ENCODE results near the gene PROM1. TPM values are rescaled to one million over a fixed set of nuclear protein-coding genes. Genes with fewer than 3 reads are reported as not detected.

The PROM1 gene
- total and polyA plus RNA-seq, 9 of the 15 experiments (the other 6 are each of a cell fraction or from before 2014, with no cell fraction given): 0.05 TPM; not detected in 8

DNA sequence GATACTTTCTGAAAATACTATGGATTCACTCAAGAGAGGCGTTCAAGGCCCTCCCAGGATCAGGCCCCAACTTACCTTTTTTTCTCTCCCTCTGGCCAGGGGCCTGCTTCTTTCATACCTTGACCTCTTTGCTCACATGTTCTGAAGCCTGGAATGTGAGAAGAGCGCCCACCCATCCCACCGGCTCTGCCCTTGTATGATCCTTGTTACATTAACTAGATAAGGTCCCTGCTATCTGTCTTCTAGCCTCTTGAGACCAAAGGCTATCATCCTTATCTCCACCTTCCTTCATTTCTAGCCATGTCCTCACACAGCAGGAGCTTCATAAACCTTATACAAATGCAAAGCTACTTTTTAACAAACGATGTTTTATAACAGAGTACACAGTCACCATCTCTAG lies 45.9 kb downstream of the PROM1 start (continued):
- TF ChIP-seq, protein P1, sequence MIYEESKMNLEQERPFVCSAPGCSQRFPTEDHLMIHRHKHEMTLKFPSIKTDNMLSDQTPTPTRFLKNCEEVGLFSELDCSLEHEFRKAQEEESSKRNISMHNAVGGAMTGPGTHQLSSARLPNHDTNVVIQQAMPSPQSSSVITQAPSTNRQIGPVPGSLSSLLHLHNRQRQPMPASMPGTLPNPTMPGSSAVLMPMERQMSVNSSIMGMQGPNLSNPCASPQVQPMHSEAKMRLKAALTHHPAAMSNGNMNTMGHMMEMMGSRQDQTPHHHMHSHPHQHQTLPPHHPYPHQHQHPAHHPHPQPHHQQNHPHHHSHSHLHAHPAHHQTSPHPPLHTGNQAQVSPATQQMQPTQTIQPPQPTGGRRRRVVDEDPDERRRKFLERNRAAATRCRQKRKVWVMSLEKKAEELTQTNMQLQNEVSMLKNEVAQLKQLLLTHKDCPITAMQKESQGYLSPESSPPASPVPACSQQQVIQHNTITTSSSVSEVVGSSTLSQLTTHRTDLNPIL (CRISPR knock-in tag; IDR thresholded peaks at IDR 0.05): no peak
- TF ChIP-seq YBX1 (IDR thresholded peaks at IDR 0.05): no peak
- no peak for TF ChIP-seq PHB (CRISPR knock-in tag; IDR thresholded peaks at IDR 0.05)
- no peak for TF ChIP-seq ATF2 (CRISPR knock-in tag; IDR thresholded peaks at IDR 0.05)
- no peak for TF ChIP-seq PPARD (CRISPR knock-in tag; IDR thresholded peaks at IDR 0.05)
- no peak for TF ChIP-seq SRSF1 (IDR thresholded peaks at IDR 0.05; ENCODE audit: low read depth, low read length)
- no peak for TF ChIP-seq THRA (IDR thresholded peaks at IDR 0.05)
- TF ChIP-seq ZBTB8A (IDR thresholded peaks at IDR 0.05; ENCODE audit: partially characterized antibody): no peak
- TF ChIP-seq ZNF57 (CRISPR knock-in tag; IDR thresholded peaks at IDR 0.05): no peak
- TF ChIP-seq TFAP4 (CRISPR knock-in tag; IDR thresholded peaks at IDR 0.05; ENCODE audit: borderline replicate concordance): no peak

Data from K562 (cell line).